GM18951 (cell line): ENCODE results near the gene GFOD1.

Experiments used
- POLR2A ChIP-seq: IDR thresholded peaks from 4 replicates; pipeline ENCODE4 v1.6.1; 2011; ENCODE audit warnings: mild to moderate bottlenecking; ENCODE audit not compliant: insufficient read length, insufficient read depth; ENCODE audit errors: extremely low read depth
- in situ Hi-C: fragments of 300-500 bp; cut with MboI; formaldehyde crosslinking; loops from one replicate; pipeline ENCODE4 v1.12.0; 2022; ENCODE audit warnings: low sequenced_read_pairs, mixed read lengths, inconsistent platforms; ENCODE audit not compliant: unreplicated experiment

GFOD1 gene

DNA sequence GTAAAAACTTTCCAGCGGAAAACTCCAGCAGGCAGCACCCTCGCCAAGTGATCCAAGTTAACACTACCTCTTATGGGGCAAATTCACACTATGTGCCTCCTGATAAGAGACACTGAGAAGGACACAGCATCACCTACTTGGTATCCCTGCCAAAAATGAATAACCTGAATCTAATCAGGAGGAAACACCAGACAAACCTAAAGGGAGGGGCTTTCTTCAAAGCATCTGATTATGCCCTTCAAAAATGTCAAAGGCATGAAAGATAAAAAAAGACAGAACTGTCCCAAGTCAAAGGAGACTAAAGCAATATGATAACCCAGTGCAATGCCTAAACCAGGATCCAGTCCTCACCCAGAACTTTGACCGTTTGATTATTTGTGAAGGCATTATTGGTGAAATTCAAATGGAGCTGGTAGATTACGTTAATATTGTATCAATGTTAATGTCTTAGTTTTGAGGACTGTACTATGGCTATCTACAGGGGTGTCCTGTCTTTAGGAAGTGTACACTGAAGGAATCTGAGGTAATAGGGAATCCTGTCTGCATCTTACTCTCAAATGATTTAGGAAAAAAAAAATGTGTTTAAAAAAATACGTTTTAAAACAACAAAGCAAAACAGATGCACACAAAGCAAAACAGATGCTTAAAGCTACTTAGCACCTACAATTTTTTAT is 167.4 kb downstream of the GFOD1 start:
- in situ Hi-C loops, result no loop called here
- no peak for TF ChIP-seq POLR2A

DNA sequence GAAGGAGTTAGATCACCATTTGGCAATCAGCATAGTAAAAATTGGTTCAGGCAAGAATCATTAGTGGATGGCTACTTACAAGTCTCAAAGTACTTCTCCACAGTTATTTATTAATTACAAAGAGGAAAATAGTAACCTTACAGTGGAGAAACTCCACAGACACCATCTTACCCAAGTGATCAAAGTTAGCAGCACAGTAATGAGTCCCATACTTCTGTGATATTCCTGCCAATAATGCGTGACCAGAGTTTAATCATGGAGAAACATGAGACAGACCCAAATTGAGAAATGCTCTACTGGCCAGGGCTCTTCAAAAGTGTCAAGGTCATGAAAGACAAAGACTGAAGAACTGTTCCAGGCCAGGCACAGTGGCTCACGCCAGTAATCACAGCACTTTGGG is 168.6 kb downstream of the GFOD1 start:
- in situ Hi-C loops, result no loop called here
- no peak for TF ChIP-seq POLR2A

DNA sequence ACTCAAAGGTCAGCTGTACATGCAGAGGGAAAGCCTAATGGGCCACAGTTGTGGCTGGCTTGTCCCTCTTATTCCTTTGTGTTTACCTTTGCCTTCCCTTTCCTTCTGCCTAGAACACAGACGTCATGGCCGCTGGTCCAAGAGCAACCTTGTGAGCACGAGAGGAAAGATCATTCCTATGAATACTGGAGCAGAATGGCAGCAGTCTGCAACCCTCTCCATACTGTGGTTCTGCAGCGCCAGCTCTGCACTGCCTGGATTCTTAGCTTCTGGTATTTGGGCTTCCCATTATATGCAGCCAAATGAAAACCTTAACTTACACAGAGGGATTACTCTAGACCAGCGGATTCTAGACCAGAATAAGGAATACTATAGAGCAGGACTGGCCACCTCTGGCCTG is 171.5 kb downstream of the GFOD1 start:
- in situ Hi-C loops, result no loop called here
- TF ChIP-seq POLR2A, result no peak

DNA sequence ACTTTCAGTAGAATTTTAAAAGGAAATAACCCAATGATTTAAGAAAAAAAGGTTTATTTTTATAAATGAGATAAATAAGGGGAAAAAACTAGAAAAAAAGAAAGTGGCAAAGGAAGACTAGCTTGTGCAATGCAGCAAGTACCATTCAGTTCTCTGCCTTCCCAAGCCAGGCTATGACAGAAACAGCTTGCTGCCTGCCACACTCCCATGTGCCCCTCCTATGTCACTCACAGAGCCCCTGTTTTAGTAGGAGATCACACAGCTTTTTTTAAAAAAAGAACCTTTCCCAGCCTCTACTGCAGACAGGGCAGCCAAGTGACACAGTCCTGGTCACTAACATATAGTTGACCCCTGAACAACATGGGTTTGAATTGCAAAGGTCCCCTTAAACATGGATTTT is 172.6 kb downstream of the GFOD1 start:
- in situ Hi-C loops, result no loop called here
- no peak for TF ChIP-seq POLR2A

DNA sequence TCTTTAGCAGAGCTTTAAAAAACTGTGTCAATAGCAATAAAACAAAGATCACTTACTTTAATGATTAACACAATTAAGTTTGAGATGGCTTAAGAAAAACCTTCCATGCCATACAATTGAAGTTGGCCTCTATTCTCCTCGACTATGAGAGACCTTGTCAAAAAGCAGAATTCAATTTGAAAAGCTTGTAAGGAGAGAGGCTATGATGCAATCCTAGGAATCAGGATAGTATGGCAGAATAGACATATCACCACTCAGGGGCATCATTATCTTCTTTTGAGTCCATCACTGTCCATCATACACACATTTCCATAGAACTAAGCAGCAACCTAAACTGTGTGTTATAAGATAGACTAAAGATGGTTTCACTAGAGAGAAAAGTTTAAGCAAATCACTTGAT is 176.2 kb downstream of the GFOD1 start:
- no peak for TF ChIP-seq POLR2A
- in situ Hi-C loops, result no loop called here

DNA sequence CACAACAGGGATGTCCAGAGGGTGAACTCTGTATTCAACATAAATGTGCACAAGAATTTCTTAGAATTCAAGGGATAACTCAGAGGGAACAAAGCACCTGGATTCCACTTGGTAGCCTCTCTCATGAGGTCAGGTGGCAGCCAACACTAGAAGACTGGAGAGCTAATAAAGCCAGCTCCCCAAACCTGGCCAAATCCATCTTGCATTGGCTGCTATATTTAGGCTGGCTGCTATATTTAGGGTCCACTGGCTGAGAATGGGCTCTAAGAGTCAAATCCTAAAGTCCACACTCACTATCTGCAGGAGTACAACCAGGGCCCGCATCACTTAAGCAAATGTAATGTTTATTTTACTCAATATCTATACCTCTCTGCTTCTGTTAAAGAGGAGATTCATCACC is 179.1 kb downstream of the GFOD1 start:
- TF ChIP-seq POLR2A, result no peak
- in situ Hi-C loops, result no loop called here
